ENCODE measurements around the gene UBA7. TPM values are rescaled to one million over a fixed set of nuclear protein-coding genes. Genes with fewer than 3 reads are reported as not detected.

UBA7 gene
- total and polyA plus RNA-seq, 2 of the 8 experiments (the other 6 are each of a cell fraction or from before 2014, with no cell fraction given), result 0.34 to 0.65 TPM

GRCh38 chr3:49786357-49787181 is 27.2 kb downstream of the UBA7 start, which contains the start of gene IP6K1:
Gene IP6K1 (minus strand): TSS chr3:49786542. CDS start chr3:49748040, 38,502 bp downstream.
- Histone ChIP-seq H3K27ac (ENCODE audit: low read depth, low read length) (peak within 1 kb of the TSS; percentile 74), H2BK15ac (ENCODE audit: low read length) (peak within 1 kb of the TSS; percentile 46; the same call in 1 of the 2 replicates), H2AK5ac (ENCODE audit: low read depth, low read length) (no peak within 1 kb of the TSS; the same call in 1 of the 2 replicates), H3K79me1 (ENCODE audit: low read depth, low read length) (peaks cover 8% of the 10 kb centered on the region; the same call in 1 of the 2 replicates), H3K23ac (ENCODE audit: insufficient read length) (no peak within 1 kb of the TSS), H4K5ac (ENCODE audit: insufficient read length, low read depth, low read length) (peak within 1 kb of the TSS; percentile 42), H3K14ac (ENCODE audit: insufficient read length) (no peak within 1 kb of the TSS), H4K20me1 (replicated peaks in 1 of 2; ENCODE audit: control insufficient read depth in 1 of 2, insufficient read depth in 2 of 2, low read length in 2 of 2) (peaks cover 0 to 3% of the 10 kb centered on the region in 2 experiments), H4K8ac (ENCODE audit: extremely low read depth, insufficient read depth, low read length) (peak within 1 kb of the TSS; percentile 95), H3K27me3 (replicated peaks in 1 of 4; ENCODE audit: control insufficient read depth in 3 of 4, extremely low read depth in 1 of 4, insufficient read depth in 3 of 4, low read length in 3 of 4) (peaks cover 0 to 2% (median 0%) of the 10 kb centered on the region in 4 experiments; a peak in 2 of 7 replicates), H3K4me3 (ENCODE audit: extremely low read depth in 1 of 4, insufficient read depth in 2 of 4, low read depth in 3 of 4, low read length in 4 of 4) (peak within 1 kb of the TSS; percentile 75 to 95 (median 86)), H3K4me2 (ENCODE audit: insufficient read depth in 1 of 2, low read depth in 2 of 2, low read length in 2 of 2) (peak within 1 kb of the TSS; percentile 91 to 94), H2BK5ac (ENCODE audit: low read depth, low read length) (peak within 1 kb of the TSS; percentile 67), H3K4me1 (replicated peaks in 1 of 4; ENCODE audit: control insufficient read depth in 3 of 4, insufficient read depth in 4 of 4, low read length in 3 of 4) (peaks cover 0 to 5% (median 2%) of the 10 kb centered on the region in 4 experiments; a peak in 2 of 7 replicates), H3K36me3 (ENCODE audit: control insufficient read depth in 2 of 4, insufficient read depth in 4 of 4, low read length in 3 of 4) (peaks cover 0 to 5% (median 2%) of the 10 kb centered on the region in 4 experiments; a peak in 5 of 8 replicates), H3K56ac (replicated peaks; ENCODE audit: insufficient read length, low read depth, low read length) (no peak within 1 kb of the TSS), H3K23me2 (ENCODE audit: low read depth, low read length) (peaks cover 8% of the 10 kb centered on the region; the same call in 1 of the 2 replicates), H3K4ac (replicated peaks; ENCODE audit: insufficient read length, low read depth, low read length) (peak within 1 kb of the TSS; percentile 48), H4K91ac (replicated peaks; ENCODE audit: insufficient read length, low read length) (peak within 1 kb of the TSS; percentile 6), H3K79me2 (ENCODE audit: control insufficient read depth in 1 of 2, insufficient read depth in 2 of 2, low read length in 2 of 2) (peaks cover 0 to 35% of the 10 kb centered on the region in 2 experiments; a peak in 2 of 4 replicates), H3K18ac (ENCODE audit: extremely low read depth, low read length) (no peak within 1 kb of the TSS), H2BK120ac (replicated peaks; ENCODE audit: low read depth, low read length) (no peak within 1 kb of the TSS), H2AFZ (ENCODE audit: low read length) (peak within 1 kb of the TSS; percentile 64; the same call in 1 of the 2 replicates), H3K9ac (replicated peaks in 1 of 4; ENCODE audit: extremely low read depth in 1 of 4, low read depth in 3 of 4, low read length in 3 of 4) (peak within 1 kb of the TSS; percentile 75 to 95 (median 84)), H2BK20ac (ENCODE audit: low read length) (no peak within 1 kb of the TSS; the same call in 1 of the 2 replicates), H2BK12ac (ENCODE audit: low read depth, low read length) (peak within 1 kb of the TSS; percentile 35; the same call in 1 of the 2 replicates), H3K9me3 (ENCODE audit: insufficient read depth in 2 of 2, low read depth in 1 of 2, low read length in 1 of 2) (no peaks in the 10 kb centered on the region)
- ChIA-PET POLR2A (ENCODE audit: partially characterized antibody) (interaction anchor here (0.9 to 3.3 kb wide), 8 partner anchors 15 to 82 kb away, joined by 3 to 18 read pairs (median 4); partner anchors contain the start of genes AMIGO3 and GMPPB), CTCF (ENCODE audit: partially characterized antibody) (interaction anchor here (0.6 to 3.6 kb wide), 6 partner anchors 9 to 123 kb away, joined by 3 to 20 read pairs (median 6); partner anchors contain the start of gene AMIGO3)
- WGBS, 2 experiments (ENCODE audit: extremely low coverage in 1 of 2, insufficient coverage in 1 of 2, insufficient read length in 1 of 2, insufficient replicate concordance in 2 of 2, low coverage in 1 of 2, low lambda C conversion rate in 2 of 2, missing lambda C conversion rate in 1 of 2), result 11% methylated on average over 55 of the region's 55 CpGs; no CpG with 5 or more reads in 1 of the 2 experiments
- DNase-seq (ENCODE audit: low read depth in 1 of 2, low spot score in 2 of 2) (peak; percentile 99), FAIRE-seq (peak; percentile 93)
- TF ChIP-seq RBBP5 (IDR thresholded peaks at IDR 0.05; ENCODE audit: borderline replicate concordance, low read depth, low read length) (no peak), SIRT6 (IDR thresholded peaks at IDR 0.05; ENCODE audit: low read length) (no peak), SP1 (IDR thresholded peaks at IDR 0.05; ENCODE audit: low read depth, low read length) (peak; percentile 99), MAFK (IDR thresholded peaks at IDR 0.05; ENCODE audit: low read depth, low read length) (no peak), RFX5 (IDR thresholded peaks at IDR 0.05; ENCODE audit: borderline replicate concordance, low read depth, low read length) (no peak), PHF8 (conservative IDR thresholded peaks at IDR 0.05; ENCODE audit: low read depth, low read length) (peak; percentile 90), GTF2F1 (IDR thresholded peaks at IDR 0.05; ENCODE audit: borderline replicate concordance, low read depth, low read length) (no peak), CEBPB (IDR thresholded peaks at IDR 0.05; ENCODE audit: low read depth, low read length) (no peak), SUZ12 (IDR thresholded peaks at IDR 0.05; ENCODE audit: low read length) (no peak), CBX8 (IDR thresholded peaks at IDR 0.05; ENCODE audit: borderline replicate concordance, low read depth, low read length) (no peak), HDAC6 (IDR thresholded peaks at IDR 0.05; ENCODE audit: low read depth, low read length) (no peak)
